CD4-positive, alpha-beta memory T cell (primary cell): ENCODE data around the gene TGFB1. TPM values are rescaled to one million over a fixed set of nuclear protein-coding genes. Genes with fewer than 3 reads are reported as not detected.

Experiments
- CTCF ChIA-PET: fragments of 350-600 bp; sonication (Branson Sonifier 250); formaldehyde crosslinking; loops from one replicate; lab custom pipeline; 2021; ENCODE audit warnings: inconsistent platforms; ENCODE audit not compliant: partially characterized antibody; lab: Charles Lee
- POLR2A ChIA-PET: fragments of 350-600 bp; sonication (Branson Sonifier 250); formaldehyde crosslinking; loops from one replicate; lab custom pipeline; 2021; ENCODE audit not compliant: partially characterized antibody; lab: Charles Lee
- DNase-seq, 5 donors: peaks; one replicate each; pipeline versions ENCODE4 v3.0.0 to v3.0.0-alpha.2; 2020 to 2022; ENCODE audit warnings: mixed read lengths in 1 of 5
- H3K27ac ChIP-seq: one replicate; pipeline ENCODE4 v1.7.0; 2013; ENCODE audit warnings: low read depth, low read length
- H3K27me3 ChIP-seq: 2 replicates; pipeline ENCODE4 v1.7.0; 2013; ENCODE audit warnings: mild to moderate bottlenecking, low read length, moderate library complexity; ENCODE audit not compliant: insufficient read depth
- H3K36me3 ChIP-seq: 2 replicates; pipeline ENCODE4 v1.7.0; 2013; ENCODE audit warnings: mild to moderate bottlenecking, low read length, moderate library complexity; ENCODE audit not compliant: insufficient read depth
- H3K4me1 ChIP-seq: 2 replicates; pipeline ENCODE4 v1.7.0; 2013; ENCODE audit warnings: mild to moderate bottlenecking, low read length, moderate library complexity; ENCODE audit not compliant: insufficient read depth
- H3K4me3 ChIP-seq, 2 donors: one replicate each; pipeline ENCODE4 v1.7.0; 2013; ENCODE audit warnings: low read length in 2 of 2, mild to moderate bottlenecking in 1 of 2
- H3K9me3 ChIP-seq, 2 donors: one replicate each; pipeline ENCODE4 v1.7.0; 2013; ENCODE audit warnings: low read length in 2 of 2, control low read depth in 1 of 2; ENCODE audit not compliant: control insufficient read depth in 1 of 2
- H3K27ac Mint-ChIP-seq, 7 donors: one replicate each; pipeline ENCODE4 v1.8.0; 2020 to 2021; ENCODE audit warnings: mixed read lengths in 7 of 7, mild to moderate bottlenecking in 6 of 7, inconsistent platforms in 3 of 7, moderate library complexity in 3 of 7
- H3K27me3 Mint-ChIP-seq, 2 donors: one replicate each; pipeline ENCODE4 v1.8.0; 2020 to 2021; ENCODE audit warnings: mixed read lengths in 2 of 2
- H3K36me3 Mint-ChIP-seq, 2 donors: one replicate each; pipeline ENCODE4 v1.8.0; 2020 to 2021; ENCODE audit warnings: mixed read lengths in 2 of 2, inconsistent platforms in 1 of 2, mild to moderate bottlenecking in 1 of 2
- H3K4me1 Mint-ChIP-seq, 4 donors: one replicate each; pipeline ENCODE4 v1.8.0; 2020 to 2021; ENCODE audit warnings: mixed read lengths in 4 of 4, mild to moderate bottlenecking in 1 of 4
- H3K4me3 Mint-ChIP-seq, 8 donors: one replicate each; pipeline ENCODE4 v1.8.0; 2020 to 2021; ENCODE audit warnings: mixed read lengths in 8 of 8, mild to moderate bottlenecking in 7 of 8, moderate library complexity in 6 of 8, inconsistent platforms in 3 of 8
- H3K9me3 Mint-ChIP-seq, 8 donors: one replicate each; pipeline ENCODE4 v1.8.0; 2020 to 2021; ENCODE audit warnings: mixed read lengths in 8 of 8, mild to moderate bottlenecking in 5 of 8, inconsistent platforms in 3 of 8, moderate library complexity in 1 of 8
- intact Hi-C: fragments of 100-400 bp; cut with micrococcal nuclease; formaldehyde crosslinking; loops from one replicate; pipeline ENCODE4 v1.15.1; 2023
- polyA plus RNA-seq, 2 donors: library from polyadenylated mRNA; unstranded; fragments of 300-500 nt; fragmentation: Illumina TruSeq; gene quantifications; one replicate each; pipeline ENCODE4 v1.2.3, GENCODE V29; 2021
- total RNA-seq, 2 experiments: library from RNA; stranded (reverse); gene quantifications; one replicate each; pipeline ENCODE4 v1.2.3, GENCODE V29; 2021

Gene TGFB1
- total and polyA plus RNA-seq, 4 experiments from 2014 or later, result 28.1 to 143 (median 110) TPM

GRCh38 chr19:41325947-41326706 lies 27.6 kb downstream of the TGFB1 start:
- peak overlapping the region in 6 of 8 donors; percentile 30 to 87 (median 60) for H3K4me3 Mint-ChIP-seq
- peaks cover 36 to 73% (median 51%) of the 10 kb centered on the region in 4 donors for H3K4me1 Mint-ChIP-seq
- peaks cover 46% of the 10 kb centered on the region for H3K36me3 ChIP-seq
- H3K27ac ChIP-seq, result peak overlapping the region; percentile 76
- peak overlapping the region; percentile 90 to 97 (median 96) for H3K27ac Mint-ChIP-seq
- no peaks in the 10 kb centered on the region for H3K27me3 Mint-ChIP-seq
- H3K36me3 Mint-ChIP-seq, result peaks cover 16 to 61% of the 10 kb centered on the region in 2 donors
- POLR2A ChIA-PET, result interaction anchor here (0.5 to 7.8 kb wide), 7 partner anchors 10 to 63 kb away, joined by 3 to 136 read pairs (median 48); partner anchors contain the start of genes CCDC97, HNRNPUL1 and TGFB1
- peaks cover 0 to 12% (median 0%) of the 10 kb centered on the region in 8 donors for H3K9me3 Mint-ChIP-seq
- no peak overlapping the region for H3K4me3 ChIP-seq
- DNase-seq, result peak in 3 of 5 donors; percentile 30 to 64 (median 35)
- H3K9me3 ChIP-seq, result no peaks in the 10 kb centered on the region
- no peaks in the 10 kb centered on the region for H3K27me3 ChIP-seq
- H3K4me1 ChIP-seq, result peaks cover 54% of the 10 kb centered on the region
- CTCF ChIA-PET, result interaction anchor here (0.9 to 1.4 kb wide), 2 partner anchors 18 to 29 kb away, joined by 3 to 8 read pairs; no protein-coding TSS in a partner anchor
- intact Hi-C loops, result no loop called here

DNA sequence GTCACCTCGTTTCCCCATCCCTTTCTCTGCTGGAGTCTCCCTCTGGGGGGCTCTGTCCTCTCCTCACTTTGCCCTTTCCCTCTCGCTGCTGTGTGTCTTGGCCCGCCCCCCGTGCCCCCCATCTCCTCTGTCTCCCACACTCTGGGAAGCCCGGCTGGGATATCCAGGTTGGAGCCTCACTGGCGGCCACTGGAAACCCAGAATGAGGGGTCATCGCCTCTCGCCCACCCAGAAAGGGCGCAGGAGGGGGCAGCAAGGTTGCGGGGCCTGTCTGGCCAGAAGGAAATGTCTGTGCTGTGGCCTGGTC lies 28.1 kb downstream of the TGFB1 start:
- peaks cover 14 to 64% of the 10 kb centered on the region in 2 donors for H3K36me3 Mint-ChIP-seq

GRCh38 chr19:41324921-41325639 lies 28.6 kb downstream of the TGFB1 start:
- H3K4me1 Mint-ChIP-seq, result peaks cover 31 to 70% (median 45%) of the 10 kb centered on the region in 4 donors
- H3K27me3 Mint-ChIP-seq, result no peaks in the 10 kb centered on the region
- peak overlapping the region; percentile 75 to 96 (median 89) for H3K27ac Mint-ChIP-seq
- peaks cover 44% of the 10 kb centered on the region for H3K4me1 ChIP-seq
- no peaks in the 10 kb centered on the region for H3K9me3 ChIP-seq
- no peaks in the 10 kb centered on the region for H3K27me3 ChIP-seq
- no peak for DNase-seq
- H3K9me3 Mint-ChIP-seq, result peaks cover 0 to 12% (median 0%) of the 10 kb centered on the region in 8 donors
- H3K27ac ChIP-seq, result peak overlapping the region; percentile 76
- ChIA-PET CTCF (interaction anchor here (0.8 to 1.1 kb wide), 3 partner anchors 16 to 28 kb away, joined by 3 to 4 read pairs (median 4); no protein-coding TSS in a partner anchor), POLR2A (interaction anchor here (1.5 to 7.8 kb wide), 5 partner anchors 16 to 62 kb away, joined by 4 to 136 read pairs (median 4); partner anchors contain the start of genes CCDC97 and TGFB1)
- peaks cover 49% of the 10 kb centered on the region for H3K36me3 ChIP-seq
- no peak overlapping the region for H3K4me3 ChIP-seq
- peak overlapping the region in 5 of 8 donors; percentile 26 to 47 (median 31) for H3K4me3 Mint-ChIP-seq
- intact Hi-C loops, result no loop called here
- peaks cover 10 to 62% of the 10 kb centered on the region in 2 donors for H3K36me3 Mint-ChIP-seq

More for the DNA sequence above, 28.1 kb downstream of the TGFB1 start:
- Histone ChIP-seq H3K36me3 (peaks cover 49% of the 10 kb centered on the region), H3K4me3 (no peak overlapping the region), H3K9me3 (no peaks in the 10 kb centered on the region), H3K27me3 (no peaks in the 10 kb centered on the region), H3K4me1 (peaks cover 49% of the 10 kb centered on the region), H3K27ac (peak overlapping the region; percentile 76)
- no peaks in the 10 kb centered on the region for H3K27me3 Mint-ChIP-seq
- ChIA-PET CTCF (no interaction called here), POLR2A (interaction anchor here (1.5 to 7.8 kb wide), 4 partner anchors 16 to 28 kb away, joined by 4 to 136 read pairs (median 34); partner anchors contain the start of genes CCDC97 and TGFB1)
- intact Hi-C loops, result no loop called here
- H3K4me1 Mint-ChIP-seq, result peaks cover 35 to 74% (median 50%) of the 10 kb centered on the region in 4 donors
- peaks cover 0 to 12% (median 0%) of the 10 kb centered on the region in 8 donors for H3K9me3 Mint-ChIP-seq
- peak overlapping the region in 1 of 8 donors; percentile 47 for H3K4me3 Mint-ChIP-seq
- peak in 1 of 5 donors; percentile 26 for DNase-seq
- H3K27ac Mint-ChIP-seq, result peak overlapping the region; percentile 75 to 96 (median 84)

- H3K36me3 Mint-ChIP-seq, result peaks cover 10 to 68% of the 10 kb centered on the region in 2 donors
- Histone ChIP-seq H3K27me3 (no peaks in the 10 kb centered on the region), H3K4me3 (no peak overlapping the region), H3K9me3 (no peaks in the 10 kb centered on the region), H3K36me3 (peaks cover 54% of the 10 kb centered on the region), H3K4me1 (peaks cover 40% of the 10 kb centered on the region), H3K27ac (no peak overlapping the region)
- intact Hi-C loops, result no loop called here
- H3K4me3 Mint-ChIP-seq, result peak overlapping the region in 2 of 8 donors; percentile 21 to 29
- ChIA-PET CTCF (interaction anchor here (0.8 to 1.1 kb wide), 3 partner anchors 16 to 28 kb away, joined by 3 to 4 read pairs (median 4); no protein-coding TSS in a partner anchor), POLR2A (interaction anchor here (0.5 to 7.8 kb wide), 6 partner anchors 10 to 61 kb away, joined by 4 to 136 read pairs (median 4); partner anchors contain the start of genes CCDC97 and TGFB1)
- H3K9me3 Mint-ChIP-seq, result peaks cover 0 to 12% (median 0%) of the 10 kb centered on the region in 8 donors
- peaks cover 31 to 77% (median 44%) of the 10 kb centered on the region in 4 donors for H3K4me1 Mint-ChIP-seq
- no peak for DNase-seq
- peak overlapping the region; percentile 75 to 96 (median 88) for H3K27ac Mint-ChIP-seq
- H3K27me3 Mint-ChIP-seq, result no peaks in the 10 kb centered on the region
Measured at GRCh38 chr19:41324231-41324702, 29.5 kb downstream of the TGFB1 start.

GRCh38 chr19:41323430-41324125 lies 30.1 kb downstream of the TGFB1 start:
- POLR2A ChIA-PET, result interaction anchor here (1.5 to 7.8 kb wide), 3 partner anchors 25 to 61 kb away, joined by 4 to 136 read pairs (median 4); partner anchors contain the start of gene TGFB1
- no peaks in the 10 kb centered on the region for H3K9me3 ChIP-seq
- peaks cover 34% of the 10 kb centered on the region for H3K4me1 ChIP-seq
- CTCF ChIA-PET, result interaction anchor here (1.1 kb wide), 1 partner anchor 29 kb away, joined by 4 read pairs; no protein-coding TSS in a partner anchor
- no peak overlapping the region for H3K4me3 ChIP-seq
- Mint-ChIP-seq H3K4me3 (no peak overlapping the region), H3K27ac (peak overlapping the region; percentile 48 to 96 (median 86)), H3K9me3 (peaks cover 0 to 10% (median 0%) of the 10 kb centered on the region in 8 donors), H3K27me3 (no peaks in the 10 kb centered on the region), H3K36me3 (peaks cover 11 to 69% of the 10 kb centered on the region in 2 donors), H3K4me1 (peaks cover 25 to 76% (median 38%) of the 10 kb centered on the region in 4 donors)
- no peaks in the 10 kb centered on the region for H3K27me3 ChIP-seq
- intact Hi-C loops, result no loop called here
- H3K36me3 ChIP-seq, result peaks cover 55% of the 10 kb centered on the region
- DNase-seq, result no peak
- no peak overlapping the region for H3K27ac ChIP-seq

DNA sequence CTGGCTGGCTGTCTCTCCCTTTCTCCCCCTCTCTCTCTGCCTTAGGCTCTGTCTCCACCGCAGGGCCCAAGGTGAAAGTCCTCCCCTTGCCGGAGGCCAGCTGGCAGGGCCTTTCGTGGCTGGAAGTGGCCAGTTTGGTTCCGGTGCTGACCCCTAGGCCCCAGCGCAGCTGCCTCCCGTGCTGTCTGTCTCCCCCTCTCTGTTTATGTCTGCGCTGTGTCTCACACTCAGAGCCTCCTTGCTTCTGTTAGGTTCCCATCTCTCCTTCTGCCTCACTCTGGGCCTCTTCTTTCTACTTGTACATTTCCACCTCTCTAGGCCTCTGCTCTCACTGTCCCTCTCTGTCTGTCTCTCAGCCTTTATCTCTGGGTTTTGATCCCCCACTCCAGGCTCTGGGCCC lies 30.7 kb downstream of the TGFB1 start:
- H3K4me1 ChIP-seq, result peaks cover 28% of the 10 kb centered on the region
- no peak overlapping the region for H3K4me3 ChIP-seq
- CTCF ChIA-PET, result interaction anchor here (1.8 kb wide), 1 partner anchor 28 kb away, joined by 5 read pairs; no protein-coding TSS in a partner anchor
- peaks cover 0 to 6% (median 0%) of the 10 kb centered on the region in 8 donors for H3K9me3 Mint-ChIP-seq
- H3K36me3 Mint-ChIP-seq, result peaks cover 14 to 69% of the 10 kb centered on the region in 2 donors
- no peak overlapping the region for H3K27ac ChIP-seq
- DNase-seq, result no peak
- POLR2A ChIA-PET, result interaction anchor here (7.8 kb wide), 1 partner anchor 31 kb away, joined by 136 read pairs; the partner anchor contains the start of gene TGFB1
- H3K27ac Mint-ChIP-seq, result peak overlapping the region; percentile 73 to 89 (median 84)
- peaks cover 57% of the 10 kb centered on the region for H3K36me3 ChIP-seq
- intact Hi-C loops, result no loop called here
- no peaks in the 10 kb centered on the region for H3K9me3 ChIP-seq
- no peak overlapping the region for H3K4me3 Mint-ChIP-seq
- no peaks in the 10 kb centered on the region for H3K27me3 ChIP-seq
- peaks cover 19 to 76% (median 32%) of the 10 kb centered on the region in 4 donors for H3K4me1 Mint-ChIP-seq
- H3K27me3 Mint-ChIP-seq, result no peaks in the 10 kb centered on the region
